Stimulated activated CD4-positive, alpha-beta T cell treated with anti-CD3 and anti-CD28 coated beads, Interleukin-15, amount 100 ng/mL, for 1 hour (primary cell): Measurements from ENCODE around the gene CIBAR2.
"Not testable (repeated sequence)": the region's sequence is repeated elsewhere in the genome, so short reads cannot be mapped to it uniquely, and the experiment has no call there.

Source experiments
- DNase-seq, 2 donors: peaks; one replicate each; pipeline ENCODE4 v3.0.0-alpha.2; 2020; ENCODE audit warnings: low read depth in 1 of 2, low spot score in 1 of 2

CIBAR2 gene

DNA sequence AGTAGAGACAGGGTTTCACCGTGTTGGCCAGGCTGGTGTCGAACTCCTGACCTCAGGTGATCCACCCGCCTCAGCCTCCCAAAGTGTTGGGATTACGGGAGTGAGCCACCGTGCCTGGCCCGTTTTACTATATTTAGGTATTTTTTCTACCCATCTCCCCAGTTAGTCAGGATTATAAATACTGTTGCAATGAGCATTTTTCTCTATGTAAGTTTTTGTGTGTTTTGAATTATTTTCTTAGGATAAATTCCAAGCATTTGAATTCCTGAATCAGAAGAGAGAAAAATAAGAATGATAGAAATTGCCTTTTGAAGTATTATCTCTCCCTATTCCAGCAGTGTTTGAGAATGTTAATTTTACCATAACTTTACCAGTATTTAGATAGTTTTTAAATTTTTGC is 48.1 kb downstream of the CIBAR2 start:
- DNase-seq, result no peak

DNA sequence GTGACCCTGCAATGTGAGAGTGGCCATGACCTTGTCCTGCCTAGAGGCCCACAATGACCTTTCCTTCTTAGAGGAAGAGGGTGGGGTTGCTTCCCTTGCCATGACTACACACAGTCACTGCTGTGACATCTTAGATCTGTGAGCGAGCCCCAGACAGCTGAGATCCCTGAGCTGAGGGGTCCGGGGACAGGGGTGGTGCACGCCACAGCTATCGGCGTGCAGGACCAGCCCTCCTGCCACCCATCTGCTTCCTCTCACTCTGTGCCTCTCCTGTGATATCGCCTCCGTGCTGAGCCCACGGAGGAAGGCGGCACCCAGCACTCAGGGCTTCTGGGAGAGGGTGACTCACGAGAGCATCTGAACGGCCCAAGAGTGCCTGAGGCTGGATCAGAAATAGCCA is 49.4 kb downstream of the CIBAR2 start:
- no peak for DNase-seq

DNA sequence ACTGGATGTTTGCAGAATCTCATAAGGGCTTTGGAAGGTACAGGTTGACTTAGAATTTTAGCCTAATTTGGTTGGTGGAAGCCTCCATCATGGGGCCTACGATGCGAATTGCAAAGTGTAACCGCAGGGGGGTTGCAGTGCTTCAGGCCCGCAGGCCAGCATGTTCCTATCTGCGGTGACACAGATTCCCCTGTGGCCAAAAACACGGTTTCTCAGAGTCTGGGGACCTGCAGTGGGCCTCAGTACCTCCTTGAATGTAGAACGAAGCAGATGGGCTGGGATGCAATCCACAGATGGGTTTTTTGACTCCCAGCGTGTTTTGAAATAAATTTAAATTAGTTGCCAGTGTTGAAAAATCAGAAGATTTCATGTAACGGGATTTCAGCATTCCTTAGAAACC is 49.9 kb downstream of the CIBAR2 start:
- no peak for DNase-seq

DNA sequence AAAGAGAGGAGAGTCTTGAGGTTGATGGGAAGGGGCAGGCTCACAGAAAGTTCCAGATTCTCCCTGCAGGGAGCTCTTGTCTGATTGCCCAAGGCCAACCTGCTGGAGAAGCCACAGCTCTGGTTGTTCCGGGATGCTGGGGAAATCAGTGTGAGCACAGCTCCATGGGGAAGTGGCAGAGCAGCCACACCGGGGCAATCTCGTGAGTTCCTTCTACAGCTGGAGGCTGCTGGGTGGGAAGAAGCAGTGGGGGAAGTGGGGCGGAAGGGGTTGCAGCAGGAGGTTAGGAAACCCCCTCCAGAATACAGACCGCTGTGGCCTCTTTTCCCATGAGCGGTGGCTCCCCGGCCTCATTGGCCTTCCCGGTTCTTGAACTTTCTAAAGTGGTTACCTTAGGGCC is 50.7 kb downstream of the CIBAR2 start:
- no peak for DNase-seq

DNA sequence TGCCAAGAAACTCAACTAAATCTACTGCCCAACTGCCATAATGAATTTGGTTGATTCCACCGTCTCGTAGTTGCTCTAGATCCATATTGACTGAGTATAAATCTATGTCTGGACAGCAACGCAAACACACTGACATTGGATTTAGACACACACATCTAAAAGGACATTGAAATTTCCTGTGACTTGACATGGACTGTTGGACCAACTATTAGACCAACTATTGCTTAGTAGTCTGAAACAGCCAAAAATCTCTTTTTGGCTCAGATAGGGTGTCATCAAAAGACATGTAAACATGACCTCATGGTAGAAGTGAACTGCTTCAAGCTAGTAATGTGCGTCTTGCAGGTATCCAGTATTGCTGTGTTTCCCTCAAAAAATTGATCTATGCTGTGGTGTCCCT is 53.4 kb downstream of the CIBAR2 start:
- no peak for DNase-seq

DNA sequence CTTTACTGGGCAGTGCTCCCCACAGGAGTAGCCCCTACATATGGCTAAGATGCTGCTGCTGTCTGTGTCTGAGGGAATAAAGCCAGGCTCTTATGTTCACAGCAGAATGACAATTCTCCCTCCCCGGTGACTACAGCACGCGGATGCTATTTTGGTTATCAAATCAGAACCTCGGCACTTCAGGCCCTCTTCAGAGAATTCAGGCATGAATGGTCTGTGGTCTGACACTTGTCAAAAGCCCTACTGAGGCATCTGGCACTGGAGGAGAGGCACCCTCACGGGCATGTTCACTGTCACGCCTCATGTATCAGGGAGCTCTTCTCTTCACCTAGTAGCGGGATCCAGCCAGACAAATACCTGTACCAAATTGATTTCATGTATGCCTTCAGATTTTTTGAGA is 54.3 kb downstream of the CIBAR2 start:
- DNase-seq, result no peak

DNA sequence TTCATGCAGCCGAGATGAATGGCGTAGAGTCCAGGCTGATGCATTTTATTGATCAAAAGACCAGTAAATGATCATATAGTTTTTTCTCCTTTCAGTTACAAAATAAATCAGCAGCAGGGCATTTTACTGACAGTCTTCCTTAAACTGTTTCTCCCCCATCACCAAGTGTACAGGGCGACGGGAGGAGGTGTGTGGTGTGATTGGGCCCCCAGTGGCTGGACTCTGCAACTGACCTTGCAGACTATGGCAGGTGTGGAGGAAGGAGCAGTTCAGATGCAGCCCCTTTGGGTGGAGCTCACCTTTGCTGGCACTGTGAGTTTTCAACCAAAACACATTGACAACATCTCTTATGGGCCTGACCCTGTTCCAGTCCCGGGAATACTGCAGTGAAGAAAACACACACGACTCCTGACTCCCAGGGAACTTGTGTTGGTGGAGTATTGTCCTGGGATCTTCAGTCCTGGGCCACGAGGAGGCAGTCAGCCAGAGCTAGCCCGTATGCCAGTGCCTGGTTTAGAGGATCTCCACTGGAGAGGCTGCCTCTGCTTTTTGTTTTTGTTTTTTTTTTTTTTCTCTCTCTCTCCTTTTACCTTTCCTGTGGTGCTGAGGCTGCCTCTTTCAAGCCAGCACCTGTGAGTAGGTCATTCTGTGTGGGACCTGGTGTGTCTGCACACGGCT is 54.9 kb downstream of the CIBAR2 start:
- DNase-seq, result no peak

DNA sequence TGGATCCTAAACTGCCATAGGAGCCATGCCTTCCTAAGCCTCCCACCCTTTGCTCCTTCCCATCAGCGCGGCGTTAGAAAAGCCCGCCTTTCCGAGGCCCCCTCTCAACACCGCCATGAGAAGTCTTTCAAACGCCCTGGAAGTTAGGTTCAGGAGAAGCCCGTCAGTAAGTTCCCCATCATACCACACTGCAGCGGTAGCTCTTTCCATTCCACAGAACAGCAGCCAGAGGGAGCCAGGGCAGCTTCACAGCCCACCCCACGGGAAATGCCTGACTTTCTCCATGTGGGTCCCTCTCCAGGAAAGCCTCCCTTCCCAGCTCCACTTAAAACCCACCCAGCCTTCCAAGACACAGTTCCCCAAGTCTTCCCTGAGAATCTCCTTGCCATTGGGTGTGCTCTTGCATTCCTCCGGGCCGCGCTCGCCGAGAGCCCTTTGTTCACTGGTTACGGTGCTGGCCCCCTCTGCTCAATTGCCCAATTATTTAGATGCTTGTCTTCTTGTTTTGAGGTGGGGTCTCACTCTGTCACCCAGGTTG is 56.0 kb downstream of the CIBAR2 start:
- no peak for DNase-seq

DNA sequence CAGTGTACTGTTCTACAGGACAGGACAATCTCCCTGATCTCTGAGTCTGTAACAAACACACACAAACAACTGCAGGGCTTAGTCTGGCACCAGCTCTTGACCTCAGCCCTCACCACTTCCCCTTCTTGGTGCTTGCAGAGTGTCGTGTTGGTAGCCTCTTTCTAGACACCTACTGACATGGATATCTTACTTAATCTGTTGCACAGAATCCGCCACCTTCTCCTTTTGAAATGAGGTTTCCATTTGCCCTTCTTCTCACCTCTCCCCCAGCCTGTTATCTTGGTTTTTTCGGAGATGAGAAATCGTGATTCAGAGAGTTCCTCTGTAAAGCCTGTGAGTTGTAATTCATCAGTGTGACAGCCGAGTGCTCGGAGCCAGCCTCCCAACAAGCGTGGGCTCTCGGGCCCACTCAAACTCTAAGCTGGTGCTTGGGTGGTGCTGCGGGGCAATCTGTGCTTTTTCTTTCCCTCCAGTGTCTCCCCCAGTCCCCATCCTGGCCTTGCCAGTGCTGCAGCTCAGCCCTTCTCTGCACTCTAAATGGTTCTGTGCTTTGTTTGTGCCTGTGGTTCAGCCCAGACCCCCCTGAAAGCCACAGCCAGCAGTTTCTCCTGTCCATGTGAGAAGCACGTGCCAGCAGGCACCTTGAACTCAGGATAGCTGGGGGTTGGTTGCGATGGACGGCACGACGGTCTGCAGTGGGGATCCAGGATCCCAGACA is 56.6 kb downstream of the CIBAR2 start:
- DNase-seq, result peak; percentile 25 to 29

DNA sequence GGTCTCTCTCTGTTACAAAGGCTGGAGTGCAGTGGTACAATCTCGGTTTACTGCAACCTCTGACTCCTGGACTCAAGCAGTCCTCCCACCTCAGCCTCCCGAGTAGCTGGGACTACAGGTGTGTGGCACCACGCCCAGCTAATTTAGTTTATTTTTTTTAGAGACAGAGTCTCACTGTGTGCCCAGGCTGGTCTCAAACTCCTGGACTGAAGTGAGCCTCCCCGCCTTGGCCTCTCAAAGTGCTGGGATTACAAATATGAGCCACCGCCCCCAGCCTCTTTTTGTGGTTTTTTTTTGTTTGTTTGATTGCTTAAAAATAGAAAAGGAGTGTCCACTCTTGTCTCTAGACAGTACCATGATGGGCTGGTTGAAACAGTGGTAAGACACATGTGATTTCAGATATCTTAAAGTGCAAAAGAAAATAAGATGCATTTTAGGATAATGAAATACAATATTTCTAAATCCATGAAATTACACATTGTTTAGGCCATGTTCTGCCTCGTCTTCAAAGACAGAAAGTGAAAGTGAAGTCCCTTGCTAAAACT is 57.3 kb downstream of the CIBAR2 start:
- no peak for DNase-seq

DNA sequence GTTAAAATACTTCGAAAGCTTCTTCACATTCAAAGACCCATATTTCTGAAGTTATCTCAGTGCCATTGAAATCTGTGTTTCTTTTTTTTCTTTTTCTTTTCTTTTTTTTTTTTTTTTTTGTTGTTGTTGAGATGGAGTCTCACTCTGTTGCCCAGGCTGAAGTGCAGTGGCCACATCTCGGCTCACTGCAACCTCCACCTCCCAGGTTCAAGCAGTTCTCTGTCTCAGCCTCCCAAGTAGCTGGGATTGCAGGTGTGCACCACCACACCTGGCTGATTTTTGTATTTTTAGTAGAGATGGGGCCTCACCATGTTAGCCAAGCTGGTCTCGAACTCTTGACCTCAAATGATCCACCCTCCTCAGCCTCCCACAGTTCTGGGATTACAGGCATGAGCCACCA is 58.0 kb downstream of the CIBAR2 start:
- not testable (repeated sequence) for DNase-seq

DNA sequence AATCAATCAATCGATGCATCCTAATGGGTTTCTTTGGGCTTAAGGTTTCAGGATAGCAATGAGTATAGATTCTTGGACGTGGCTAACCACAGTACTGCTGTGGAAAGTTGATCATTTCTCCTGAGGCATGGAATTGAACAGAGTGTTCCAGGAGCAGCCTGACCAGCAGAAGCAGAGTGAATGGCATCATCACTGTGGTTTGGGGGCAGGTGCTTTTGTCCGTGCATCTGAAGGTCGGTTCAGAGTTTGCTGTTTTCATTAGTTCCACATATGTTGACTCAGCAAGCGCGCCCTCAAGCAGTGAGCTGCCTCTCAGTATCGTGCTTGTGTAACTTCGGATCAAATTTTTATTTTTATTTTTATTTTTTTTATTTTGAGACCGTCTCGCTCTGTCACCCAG is 59.7 kb downstream of the CIBAR2 start:
- no peak for DNase-seq

DNA sequence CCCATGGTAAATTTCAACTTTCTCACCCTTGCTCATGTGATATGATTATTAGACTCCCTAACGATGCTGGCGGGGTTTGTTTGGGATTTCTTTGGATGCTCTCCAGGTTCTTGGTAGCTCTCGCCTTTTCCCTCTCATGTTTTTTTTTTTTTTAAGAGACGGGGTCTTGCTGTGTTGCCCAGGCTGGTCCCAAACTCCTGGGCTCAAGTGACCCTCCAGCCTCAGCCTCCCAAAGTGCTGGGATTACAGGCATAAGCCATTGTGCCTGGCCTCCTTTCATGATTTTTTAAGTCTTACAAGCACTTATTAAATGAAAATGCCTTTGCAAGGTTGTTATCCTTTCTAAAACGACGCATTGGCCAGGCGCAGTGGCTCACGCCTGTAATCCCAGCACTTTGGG is 60.6 kb downstream of the CIBAR2 start:
- DNase-seq, result no peak

DNA sequence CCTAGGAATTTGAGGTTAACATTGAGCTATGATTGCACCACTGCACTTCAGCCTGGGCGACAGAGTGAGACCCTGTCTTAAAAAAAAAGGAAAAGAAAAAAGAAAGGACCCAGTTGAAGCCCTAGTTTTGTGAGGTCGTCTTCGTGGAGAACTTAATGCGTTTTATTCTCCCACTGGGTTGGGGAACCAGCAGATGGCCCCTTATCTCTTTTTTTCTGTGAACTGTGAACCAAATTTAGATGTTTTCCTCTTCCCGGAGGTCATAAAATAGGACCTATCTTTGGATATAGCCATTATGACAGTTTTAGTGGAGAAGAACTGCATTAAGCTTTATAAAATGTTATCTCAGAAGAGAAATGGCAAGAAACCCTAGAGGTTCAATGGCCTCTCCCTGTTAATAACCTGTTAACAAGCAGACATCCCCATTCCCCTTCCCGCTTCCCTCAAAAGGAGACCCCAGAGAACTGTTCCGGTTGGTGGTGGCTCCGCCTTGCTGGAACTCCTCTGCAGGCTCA is 61.1 kb downstream of the CIBAR2 start:
- DNase-seq, result no peak

DNA sequence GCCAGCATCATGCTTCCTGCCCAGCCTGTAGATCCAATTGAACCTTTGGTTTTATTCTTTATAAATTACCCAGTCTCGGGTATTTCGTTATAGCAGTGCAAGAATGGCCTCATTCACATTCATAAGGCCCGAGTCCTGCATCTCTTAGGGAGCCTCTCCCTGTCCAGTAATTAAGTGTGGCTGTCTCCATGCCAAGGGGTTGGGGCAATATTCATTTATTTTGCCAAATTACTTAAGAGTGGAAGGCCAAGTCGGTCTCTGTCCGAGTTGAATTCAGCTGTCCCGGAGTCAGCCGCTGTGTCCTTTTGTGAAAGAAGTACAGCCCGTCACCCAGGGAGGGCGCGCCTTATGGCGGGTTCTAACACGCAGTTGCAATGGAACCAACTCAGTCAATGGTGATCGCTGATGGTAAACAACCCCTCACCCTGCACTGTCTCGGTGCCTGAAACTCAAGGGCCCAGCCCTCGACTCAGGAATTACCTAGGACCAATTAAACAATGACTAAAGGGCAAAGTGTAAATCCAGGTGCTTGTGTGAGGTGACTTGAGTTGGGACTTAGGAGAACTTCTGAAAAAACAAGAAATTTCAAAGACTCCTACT is 62.5 kb downstream of the CIBAR2 start:
- DNase-seq, result no peak

DNA sequence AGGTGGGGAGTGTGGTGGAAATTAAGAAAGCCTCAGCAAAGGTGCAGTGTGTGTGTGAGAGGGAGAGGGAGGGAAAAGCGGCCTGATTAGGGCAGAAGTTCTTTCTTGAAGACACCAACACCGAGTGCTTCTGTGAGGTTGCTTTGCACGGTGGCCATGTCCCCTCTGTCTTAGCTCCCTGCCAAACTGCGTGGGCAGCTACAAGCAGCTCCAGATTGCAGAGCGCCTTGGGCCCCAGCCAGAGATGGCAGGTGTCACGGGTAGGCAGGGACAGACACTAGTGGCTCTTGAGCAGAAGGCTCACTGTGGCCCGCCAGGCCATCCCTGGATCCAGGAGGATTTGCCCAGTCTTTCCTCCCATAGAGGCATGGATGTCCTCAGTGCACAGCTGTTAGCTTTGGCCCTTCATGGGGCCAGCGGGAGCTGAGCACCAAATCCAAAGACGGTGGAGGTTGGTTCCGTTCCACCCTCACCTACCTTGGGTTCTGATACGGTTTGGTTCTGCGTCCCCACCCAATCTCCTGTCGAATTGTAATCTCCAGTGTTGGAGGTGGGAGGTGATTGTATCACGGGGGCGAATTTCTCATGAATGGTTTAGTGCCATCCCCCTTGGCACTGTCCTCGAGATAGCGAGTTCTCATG is 63.2 kb downstream of the CIBAR2 start:
- no peak for DNase-seq
